GM12878 (cell line): ENCODE data around the gene MAP3K1. TPM values are rescaled to one million over a fixed set of nuclear protein-coding genes. Genes with fewer than 3 reads are reported as not detected.

Experiments used
- ATAC-seq: fragments of 200-7000 bp; cut with Tn5 transposase; 3 replicates; pipeline ENCODE4 v1.9.1; 2020; ENCODE audit warnings: mild to moderate bottlenecking, moderate library complexity
- BruUV-seq: library from RNA; stranded (reverse); fragments of 400-500 nt; replicated peaks from 2 replicates; lab custom pipeline; 2021; lab: Mats Ljungman, UMichigan
- CTCF ChIA-PET: fragments of 300-600 bp; sonication (Branson Sonifier 250); formaldehyde crosslinking; extraction: SDS; loops from one replicate; lab custom pipeline; 2021; ENCODE audit warnings: inconsistent platforms; lab: Yijun Ruan, JAX
- POLR2A ChIA-PET: fragments of 350-600 bp; formaldehyde crosslinking; extraction: SDS; loops from one replicate; lab custom pipeline; 2021; ENCODE audit warnings: inconsistent platforms; lab: Charles Lee
- RAD21 ChIA-PET: fragments of 300-600 bp; sonication (Branson Sonifier 250); formaldehyde crosslinking; loops from one replicate; lab custom pipeline; 2023; ENCODE audit warnings: antibody characterized with exemption; ENCODE audit not compliant: unreplicated experiment; lab: Charles Lee
- SMC1A ChIA-PET: fragments of 300-600 bp; sonication (Branson Sonifier 250); formaldehyde crosslinking; loops from one replicate; lab custom pipeline; 2023; ENCODE audit not compliant: unreplicated experiment, uncharacterized antibody; lab: Charles Lee
- DNase-seq: peaks from one replicate; pipeline ENCODE4 v3.0.0-alpha.2; 2011; ENCODE audit warnings: low read depth, low spot score
- FAIRE-seq: peaks from 3 replicates; lab custom pipeline; 2011; peaks lifted over from hg19 to GRCh38; lab: Jason Lieb, UNC
- H2AFZ ChIP-seq: 2 replicates; pipeline ENCODE4 v1.6.0; 2011; ENCODE audit warnings: low read depth, low read length, control low read depth; ENCODE audit not compliant: control insufficient read depth
- H3K27ac ChIP-seq: 2 replicates; pipeline ENCODE4 v1.5.1; 2011; ENCODE audit warnings: control low read depth; ENCODE audit not compliant: control insufficient read depth, insufficient read depth
- H3K27me3 ChIP-seq, 2 experiments: replicated peaks in 1 of 2; 2 replicates each; pipeline versions ENCODE4 v1.6.0 to v1.6.1; 2011; ENCODE audit warnings: low read length in 1 of 2; ENCODE audit not compliant: control insufficient read depth in 2 of 2, insufficient read depth in 2 of 2
- H3K36me3 ChIP-seq, 2 experiments: 2 replicates each; pipeline ENCODE4 v1.5.1; 2011; ENCODE audit warnings: low read length in 1 of 2; ENCODE audit not compliant: control insufficient read depth in 2 of 2, insufficient read depth in 2 of 2
- H3K4me1 ChIP-seq: 2 replicates; pipeline ENCODE4 v1.6.1; 2011; ENCODE audit warnings: mild to moderate bottlenecking, low read length, moderate library complexity, mixed read lengths; ENCODE audit not compliant: control insufficient read depth, insufficient read depth
- H3K4me2 ChIP-seq: 2 replicates; pipeline ENCODE4 v1.6.0; 2011; ENCODE audit warnings: control low read depth; ENCODE audit not compliant: control insufficient read depth, insufficient read depth
- H3K4me3 ChIP-seq: fragments of 200-600 bp; sonication (generic); 2 replicates; pipeline ENCODE4 v1.5.1; 2016
- H3K79me2 ChIP-seq: 2 replicates; pipeline ENCODE4 v1.6.0; 2011; ENCODE audit warnings: low read length; ENCODE audit not compliant: control insufficient read depth, insufficient read depth
- H3K9ac ChIP-seq: 2 replicates; pipeline ENCODE4 v1.8.0; 2011; ENCODE audit warnings: low read length, control low read depth, mixed read lengths; ENCODE audit not compliant: control insufficient read depth, insufficient read depth
- H3K9me3 ChIP-seq: replicated peaks from 3 replicates; pipeline ENCODE4 v1.5.1; 2011; ENCODE audit warnings: mild to moderate bottlenecking, low read length; ENCODE audit not compliant: control insufficient read depth, insufficient read depth
- H4K20me1 ChIP-seq: 2 replicates; pipeline ENCODE4 v1.6.0; 2011; ENCODE audit not compliant: control insufficient read depth, insufficient read depth
- ASH2L ChIP-seq: fragments of 300-600, 200-600 bp; sonication (generic); IDR thresholded peaks from 2 replicates; pipeline ENCODE4 v1.6.1; 2017; ENCODE audit warnings: low read depth, mild to moderate bottlenecking, borderline replicate concordance
- ATF7 ChIP-seq: fragments of 450-650 bp; IDR thresholded peaks from 2 replicates; pipeline ENCODE4 v1.6.1; 2016; ENCODE audit warnings: low read depth, mild to moderate bottlenecking
- EP300 ChIP-seq, 2 experiments: fragments of 150-350 bp in 1 of 2; IDR thresholded peaks; 2 replicates each; pipeline ENCODE4 v1.6.1; 2011 to 2012; ENCODE audit warnings: low read depth in 2 of 2, low read length in 2 of 2, borderline replicate concordance in 1 of 2, improper control_type of control experiment in 1 of 2, inconsistent platforms in 1 of 2; ENCODE audit not compliant: control insufficient read depth in 1 of 2
- IKZF2 ChIP-seq, 2 experiments: fragments of 450-650 bp; IDR thresholded peaks; 2 replicates each; pipeline ENCODE4 v1.6.1; 2017; ENCODE audit warnings: mild to moderate bottlenecking in 2 of 2, moderate library complexity in 2 of 2
- LARP7 ChIP-seq: fragments of 450-650 bp; IDR thresholded peaks from 2 replicates; pipeline ENCODE4 v1.6.1; 2017; ENCODE audit warnings: mild to moderate bottlenecking
- MTA3 ChIP-seq: IDR thresholded peaks from 2 replicates; pipeline ENCODE4 v1.6.1; 2012; ENCODE audit warnings: low read length, inconsistent platforms, borderline replicate concordance
- MXI1 ChIP-seq: fragments of 150-350 bp; IDR thresholded peaks from 2 replicates; pipeline ENCODE4 v1.6.1; 2011; ENCODE audit warnings: low read depth, mild to moderate bottlenecking, inconsistent platforms, low read length, improper control_type of control experiment
- PML ChIP-seq: IDR thresholded peaks from 2 replicates; pipeline ENCODE4 v1.6.1; 2012; ENCODE audit warnings: low read length, inconsistent platforms
- RAD51 ChIP-seq: fragments of 450-650 bp; IDR thresholded peaks from 2 replicates; pipeline ENCODE4 v1.6.1; 2016; ENCODE audit warnings: moderate library complexity, mild to moderate bottlenecking, inconsistent platforms
- RCOR1 ChIP-seq: conservative IDR thresholded peaks from 2 replicates; pipeline ENCODE4 v1.6.1; 2012; ENCODE audit warnings: low read depth, low read length, improper control_type of control experiment
- SREBF2 ChIP-seq: IDR thresholded peaks from 2 replicates; pipeline ENCODE4 v1.6.1; 2012; ENCODE audit warnings: mild to moderate bottlenecking, low read length
- ZBTB4 ChIP-seq: fragments of 450-650 bp; formaldehyde crosslinking; IDR thresholded peaks from 2 replicates; pipeline ENCODE4 v1.4.0; 2022; ENCODE audit warnings: mild to moderate bottlenecking, moderate library complexity
- ZNF274 ChIP-seq: IDR thresholded peaks from one replicate; pipeline ENCODE4 v1.8.0; 2011; ENCODE audit not compliant: insufficient read length, insufficient read depth
- WGBS: methylation state at CpG from one replicate; pipeline ENCODE4 v1.1.6; 2016; ENCODE audit warnings: low lambda C conversion rate; ENCODE audit not compliant: insufficient replicate concordance, insufficient coverage; ENCODE audit errors: missing lambda C conversion rate; 5-methylcytosine and 5-hydroxymethylcytosine counted together
- in situ Hi-C: fragments of 300-500 bp; cut with MboI; formaldehyde crosslinking; loops from 9 replicates; pipeline ENCODE4 v1.14.3; 2018; ENCODE audit warnings: mixed read lengths
- intact Hi-C: fragments of 100-400 bp; cut with micrococcal nuclease; formaldehyde crosslinking; loops from one replicate; pipeline ENCODE4 v1.14.2; 2022; ENCODE audit not compliant: unreplicated experiment
- polyA plus RNA-seq, 11 experiments: library from polyadenylated mRNA; depleted of rRNA in 4 of 11; unstranded in 6 of 11; stranded (reverse) in 5 of 11; fragments of >200 nt; fragmentation: Nextera tagmentation in 4 of 11; fragmentation: Illumina TruSeq in 1 of 11; extraction: Ambion mirVana in 4 of 11; extraction: Trizol in 1 of 11; gene quantifications; 1 replicate in 1 of 11; 2 replicates in 10 of 11; pipeline versions ENCODE4 v1.2.1 to v1.2.3, GENCODE V29; 2011 to 2016; ENCODE audit warnings: inconsistent platforms in 2 of 11, missing spikeins in 2 of 11, low read depth in 1 of 11
- total RNA-seq, 4 experiments: library from RNA; depleted of rRNA in 3 of 4; stranded (reverse); fragments of >200 nt in 3 of 4; fragmentation: Illumina TruSeq in 1 of 4; extraction: Trizol in 1 of 4; gene quantifications; 2 replicates each; pipeline versions ENCODE4 v1.2.1 to v1.2.3, GENCODE V29; 2013 to 2021

The MAP3K1 gene
- total and polyA plus RNA-seq, 10 of the 15 experiments (the other 5 are each of a cell fraction or from before 2014, with no cell fraction given): 7.5 to 24.6 (median 12.6) TPM

- Histone ChIP-seq H2AFZ (no peak overlapping the region), H3K79me2 (no peaks in the 10 kb centered on the region)
- in situ Hi-C loops: no loop called here
These were observed 82.9 kb downstream of the MAP3K1 start for GRCh38 chr5:56898213-56898612.

More at GRCh38 chr5:56898213-56898612, 82.9 kb downstream of the MAP3K1 start:
- SMC1A ChIA-PET: interaction anchor here (0.8 to 2.6 kb wide), 2 partner anchors 240 to 627 kb away, joined by 7 to 14 read pairs; no protein-coding TSS in a partner anchor
- no peaks in the 10 kb centered on the region for H4K20me1 ChIP-seq
- H3K36me3 ChIP-seq: no peaks in the 10 kb centered on the region
- POLR2A ChIA-PET: no interaction called here
- no peak overlapping the region for H3K9ac ChIP-seq
- no peaks in the 10 kb centered on the region for H3K27me3 ChIP-seq
- H3K4me3 ChIP-seq: no peak overlapping the region
- intact Hi-C loops: no loop called here
- CTCF ChIA-PET: interaction anchor here (0.7 to 3.4 kb wide), 7 partner anchors 60 to 627 kb away, joined by 3 to 19 read pairs (median 4); no protein-coding TSS in a partner anchor
- FAIRE-seq (no peak), ATAC-seq (no peak), DNase-seq (no peak)
- no peak overlapping the region for H3K4me2 ChIP-seq
- RAD21 ChIA-PET: interaction anchor here (2.5 to 2.8 kb wide), 2 partner anchors 12 to 627 kb away, joined by 14 to 15 read pairs; partner anchors contain the start of gene SETD9
- BruUV-seq: no TSS peak
- 76% methylated on average over 4 of the region's 4 CpGs for WGBS
- no peak for TF ChIP-seq ASH2L
- no peak for TF ChIP-seq MXI1
- no peak for TF ChIP-seq RAD51
- no peak for TF ChIP-seq MTA3
- TF ChIP-seq RCOR1: no peak
- TF ChIP-seq LARP7: no peak
- TF ChIP-seq PML: no peak
- TF ChIP-seq ATF7: no peak
- no peak for TF ChIP-seq EP300 (IDR thresholded peaks at IDR 0.05; ENCODE audit: borderline replicate concordance in 1 of 2, control insufficient read depth in 1 of 2, low read depth in 2 of 2, low read length in 2 of 2)
- TF ChIP-seq IKZF2 (IDR thresholded peaks at IDR 0.05): no peak
- no peak for TF ChIP-seq SREBF2
- TF ChIP-seq ZNF274: no peak
- no peak for TF ChIP-seq ZBTB4 (CRISPR knock-in tag)
- H3K27ac ChIP-seq: no peak overlapping the region
- H3K9me3 ChIP-seq: no peaks in the 10 kb centered on the region
- H3K4me1 ChIP-seq: no peaks in the 10 kb centered on the region
